Epithelial cell of proximal tubule (primary cell): ENCODE measurements around the gene IL4I1. TPM values are rescaled to one million over a fixed set of nuclear protein-coding genes. Genes with fewer than 3 reads are reported as not detected.

ENCODE experiments used
- DNase-seq: peaks from one replicate; pipeline ENCODE4 v3.0.0-alpha.2; 2011; ENCODE audit warnings: low read depth
- H3K4me3 ChIP-seq: 2 replicates; pipeline ENCODE4 v1.5.1; 2011; ENCODE audit warnings: low read depth, mild to moderate bottlenecking, low read length
- total RNA-seq: library from RNA; depleted of rRNA; stranded (reverse); fragments of >200 nt; gene quantifications from 2 replicates; pipeline ENCODE4 v1.2.3, GENCODE V29; 2015
- TF ChIP-seq, protein P1 (sequence below): conservative IDR thresholded peaks from 2 replicates; pipeline ENCODE4 v1.5.1; 2012; ENCODE audit warnings: low read depth, mild to moderate bottlenecking, low read length

Gene IL4I1
- total RNA-seq, 1 donor from 2014 or later: 9.5 TPM

DNA sequence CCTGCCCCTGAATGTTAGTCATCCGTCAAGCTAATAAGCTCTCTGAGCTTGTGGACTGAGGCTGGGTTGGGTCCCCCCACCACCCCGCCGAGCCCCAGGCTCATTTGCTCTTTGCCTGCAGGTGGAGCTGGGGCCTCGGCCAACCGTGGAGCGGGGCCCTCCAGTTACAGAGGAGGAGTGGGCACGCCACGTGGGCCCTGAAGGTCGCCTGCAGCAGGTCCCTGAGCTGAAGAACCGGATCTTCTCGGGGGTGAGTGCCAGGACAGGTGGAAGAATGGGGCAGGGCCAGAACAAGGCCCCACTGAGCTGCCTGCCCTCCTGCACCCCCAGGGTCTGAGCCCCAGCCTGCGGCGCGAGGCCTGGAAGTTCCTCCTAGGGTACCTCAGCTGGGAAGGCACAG is 14.0 kb downstream of the IL4I1 start:
- DNase-seq: no peak
- no peak overlapping the region for H3K4me3 ChIP-seq
- TF ChIP-seq, protein P1, sequence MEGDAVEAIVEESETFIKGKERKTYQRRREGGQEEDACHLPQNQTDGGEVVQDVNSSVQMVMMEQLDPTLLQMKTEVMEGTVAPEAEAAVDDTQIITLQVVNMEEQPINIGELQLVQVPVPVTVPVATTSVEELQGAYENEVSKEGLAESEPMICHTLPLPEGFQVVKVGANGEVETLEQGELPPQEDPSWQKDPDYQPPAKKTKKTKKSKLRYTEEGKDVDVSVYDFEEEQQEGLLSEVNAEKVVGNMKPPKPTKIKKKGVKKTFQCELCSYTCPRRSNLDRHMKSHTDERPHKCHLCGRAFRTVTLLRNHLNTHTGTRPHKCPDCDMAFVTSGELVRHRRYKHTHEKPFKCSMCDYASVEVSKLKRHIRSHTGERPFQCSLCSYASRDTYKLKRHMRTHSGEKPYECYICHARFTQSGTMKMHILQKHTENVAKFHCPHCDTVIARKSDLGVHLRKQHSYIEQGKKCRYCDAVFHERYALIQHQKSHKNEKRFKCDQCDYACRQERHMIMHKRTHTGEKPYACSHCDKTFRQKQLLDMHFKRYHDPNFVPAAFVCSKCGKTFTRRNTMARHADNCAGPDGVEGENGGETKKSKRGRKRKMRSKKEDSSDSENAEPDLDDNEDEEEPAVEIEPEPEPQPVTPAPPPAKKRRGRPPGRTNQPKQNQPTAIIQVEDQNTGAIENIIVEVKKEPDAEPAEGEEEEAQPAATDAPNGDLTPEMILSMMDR: no peak

DNA sequence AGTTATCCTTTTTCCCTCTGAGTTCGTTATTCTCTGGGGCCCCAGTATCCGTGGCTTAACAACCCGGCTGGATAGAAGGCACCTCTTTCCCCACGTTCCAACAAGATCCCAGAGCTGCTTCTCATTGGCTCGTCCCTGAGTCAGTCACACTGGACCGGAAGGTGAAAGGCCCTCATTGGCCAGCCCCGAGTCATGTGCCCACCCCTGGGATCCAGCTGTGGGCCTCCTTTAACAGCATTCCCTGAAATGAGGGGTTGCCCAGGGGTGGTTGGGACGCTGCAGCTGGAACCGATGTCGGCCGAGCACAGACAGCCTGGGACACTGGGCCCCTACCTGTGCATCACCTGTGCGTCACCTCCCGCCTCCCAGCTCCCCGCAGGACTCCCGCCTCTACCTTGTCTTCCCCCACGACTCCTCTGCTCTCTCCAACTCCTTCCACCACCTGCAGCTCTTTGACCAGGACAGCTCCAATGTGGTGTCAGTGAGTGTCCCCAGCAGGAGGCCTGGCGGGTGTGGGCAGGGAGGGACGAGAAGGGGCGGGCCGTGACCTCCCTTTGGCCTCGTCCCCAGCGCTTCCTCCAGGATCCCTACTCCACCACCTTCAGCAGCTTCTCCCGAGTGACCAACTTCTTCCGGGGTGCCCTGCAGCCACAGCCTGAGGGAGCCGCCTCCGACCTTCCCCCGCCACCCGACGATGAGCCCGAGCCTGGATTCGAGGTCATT is 14.9 kb downstream of the IL4I1 start:
- no peak for DNase-seq
- H3K4me3 ChIP-seq: no peak overlapping the region

DNA sequence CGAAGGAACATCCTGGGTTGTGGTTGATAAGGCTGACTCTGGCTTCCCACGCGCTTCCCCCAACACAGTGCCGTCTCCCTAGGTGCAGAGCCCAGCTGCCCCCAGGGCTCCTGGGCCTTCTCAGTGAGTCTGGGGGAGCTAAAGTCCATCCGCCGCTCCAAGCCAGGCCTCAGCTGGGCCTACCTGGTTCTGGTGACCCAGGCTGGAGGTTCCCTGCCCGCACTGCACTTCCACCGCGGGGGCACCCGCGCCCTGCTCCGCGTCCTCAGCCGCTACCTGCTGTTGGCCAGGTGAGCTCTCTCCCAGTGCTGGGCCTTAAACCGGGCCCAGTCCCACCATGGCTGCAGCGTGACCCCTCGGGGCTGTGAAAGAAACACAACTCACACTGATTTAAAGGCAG is 15.5 kb downstream of the IL4I1 start:
- DNase-seq: no peak
- no peak overlapping the region for H3K4me3 ChIP-seq
- TF ChIP-seq, protein P1: no peak

More for the DNA sequence above, 14.9 kb downstream of the IL4I1 start:
- TF ChIP-seq, protein P1: no peak

DNA sequence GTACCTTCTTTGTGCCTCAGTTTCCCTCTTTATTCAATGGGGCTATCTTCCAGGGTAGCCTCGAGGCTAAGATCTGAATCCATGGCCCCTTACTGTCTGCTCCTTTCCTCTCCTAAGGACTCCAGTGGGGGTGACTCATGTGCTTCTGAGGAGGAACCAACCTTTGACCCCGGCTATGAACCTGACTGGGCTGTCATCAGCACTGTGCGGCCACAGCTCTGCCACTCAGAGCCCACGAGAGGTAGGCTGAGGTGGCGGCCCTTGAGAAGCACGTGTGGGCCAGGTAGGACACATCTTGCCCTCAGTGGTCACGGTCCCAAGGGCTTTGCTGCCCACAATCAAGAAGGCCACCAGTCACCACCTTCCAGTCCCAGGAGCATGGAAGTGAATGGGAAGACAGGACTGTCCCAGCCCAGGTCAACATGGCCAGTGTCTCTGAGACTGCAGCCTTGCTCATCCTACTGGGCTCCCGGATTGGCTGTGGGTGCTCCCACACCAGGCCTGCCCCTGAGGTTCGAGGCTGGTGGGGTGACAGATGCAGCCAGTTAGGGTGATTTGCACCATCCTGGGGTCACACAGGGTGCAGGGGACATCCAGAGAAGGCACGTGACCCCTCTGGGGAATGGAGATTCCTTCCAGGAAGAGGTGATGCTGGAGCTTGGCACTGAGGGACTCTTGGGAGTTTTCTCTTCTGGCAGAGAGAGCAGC is 16.4 kb downstream of the IL4I1 start:
- H3K4me3 ChIP-seq: no peak overlapping the region
- no peak for DNase-seq
- TF ChIP-seq, protein P1: no peak

DNA sequence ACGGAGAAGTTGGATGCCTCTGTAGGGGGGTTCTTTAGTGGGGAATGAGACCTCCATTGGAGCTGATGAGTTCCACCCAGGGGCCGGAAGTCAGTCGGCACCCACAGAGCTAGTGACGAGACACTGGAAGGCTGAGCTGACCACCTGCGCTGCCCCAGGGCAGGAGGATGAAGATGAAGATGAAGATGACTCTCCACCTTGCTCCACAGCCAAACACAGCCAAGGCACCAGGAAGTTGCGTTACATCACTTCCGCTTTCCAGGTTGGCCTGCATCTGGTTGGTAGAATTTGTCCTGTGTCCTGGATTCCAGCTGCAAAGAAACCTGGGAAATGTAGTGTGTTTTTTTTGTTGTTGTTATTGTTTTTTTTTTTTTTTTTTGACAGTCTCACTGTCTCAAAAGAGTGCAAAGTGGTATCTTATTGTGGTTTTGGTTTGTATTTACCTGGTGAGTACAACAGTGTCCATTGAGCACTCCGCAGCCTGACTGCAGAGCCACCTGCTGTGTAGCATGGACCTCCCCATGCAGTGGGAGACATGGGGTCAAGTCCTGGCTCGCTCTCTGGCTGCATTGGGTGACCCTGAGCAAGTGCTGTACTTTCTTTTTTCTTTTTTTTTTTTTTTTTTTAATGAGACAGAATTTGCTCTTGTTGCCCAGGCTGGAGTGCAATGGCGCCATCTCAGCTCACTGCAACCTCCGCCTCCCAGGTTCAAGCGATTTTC is 17.3 kb downstream of the IL4I1 start:
- H3K4me3 ChIP-seq: no peak overlapping the region
- DNase-seq: no peak
- TF ChIP-seq, protein P1: no peak

DNA sequence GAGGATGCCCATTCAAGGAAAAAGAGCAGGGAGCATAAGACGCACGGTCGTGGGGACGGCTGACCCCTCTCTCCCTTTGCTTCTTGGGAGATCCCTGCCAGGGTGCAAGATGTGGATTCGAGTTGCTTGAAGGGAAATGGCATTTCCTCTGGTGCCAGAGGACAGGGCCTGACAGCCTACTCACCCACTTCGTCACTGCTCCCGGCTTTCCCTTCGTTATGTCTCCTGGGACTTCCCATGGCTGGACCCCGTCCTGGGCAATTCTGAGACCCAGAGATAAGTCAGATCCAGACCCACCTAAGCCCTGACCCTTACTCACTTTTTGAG is 18.0 kb downstream of the IL4I1 start:
- peak overlapping the region; percentile 61 for H3K4me3 ChIP-seq
- DNase-seq: no peak
- TF ChIP-seq, protein P1: no peak
